ENCODE results near the gene HS3ST6. TPM values are rescaled to one million over a fixed set of nuclear protein-coding genes. Genes with fewer than 3 reads are reported as not detected.

The HS3ST6 gene
- total and polyA plus RNA-seq, 2 of the 13 experiments (the other 11 are each of a cell fraction or from before 2014, with no cell fraction given), result not detected

- no peak for TF ChIP-seq SRSF4 (IDR thresholded peaks at IDR 0.05; ENCODE audit: low read depth, low read length, poor library complexity, severe bottlenecking)
- no peak for TF ChIP-seq KAT2B (IDR thresholded peaks at IDR 0.05; ENCODE audit: borderline replicate concordance, low read depth, low read length)
- peak; percentile 93 for TF ChIP-seq PHF8 (CRISPR knock-in tag; IDR thresholded peaks at IDR 0.05)
- peak; percentile 72 for TF ChIP-seq SKI (IDR thresholded peaks at IDR 0.05; ENCODE audit: partially characterized antibody)
- 0 out of 2 replicates have a peak, but pooled peaks have one; percentile 14 for TF ChIP-seq ZSCAN5A (CRISPR knock-in tag; IDR thresholded peaks at IDR 0.05; ENCODE audit: borderline replicate concordance)
- TF ChIP-seq ZNF10 (CRISPR knock-in tag; IDR thresholded peaks at IDR 0.05; ENCODE audit: borderline replicate concordance, low read depth), result no peak
- TF ChIP-seq ZKSCAN1 (IDR thresholded peaks at IDR 0.05; ENCODE audit: low read length), result 0 out of 2 replicates have a peak, but pooled peaks have one; percentile 61
- TF ChIP-seq REPIN1 (CRISPR knock-in tag; IDR thresholded peaks at IDR 0.05; ENCODE audit: borderline replicate concordance, low read depth), result 0 out of 2 replicates have a peak, but pooled peaks have one; percentile 28
- 0 out of 2 replicates have a peak, but pooled peaks have one; percentile 75 for TF ChIP-seq SATB2 (CRISPR knock-in tag; IDR thresholded peaks at IDR 0.05)
- TF ChIP-seq GABPA (IDR thresholded peaks at IDR 0.05; ENCODE audit: low read depth, low read length), result peak; percentile 40
- TF ChIP-seq GABPA (CRISPR knock-in tag; IDR thresholded peaks at IDR 0.05; ENCODE audit: low read depth), result peak; percentile 84
- peak; percentile 9; the same call in 1 of the 2 replicates for TF ChIP-seq ZBTB21 (CRISPR knock-in tag; IDR thresholded peaks at IDR 0.05)
- TF ChIP-seq ZNF576 (CRISPR knock-in tag; IDR thresholded peaks at IDR 0.05), result no peak
- peak; percentile 93 for TF ChIP-seq CREB1 (IDR thresholded peaks at IDR 0.05)
- TF ChIP-seq CREB1 (CRISPR knock-in tag; IDR thresholded peaks at IDR 0.05), result peak; percentile 97
- no peak for TF ChIP-seq ZNF441 (CRISPR knock-in tag; IDR thresholded peaks at IDR 0.05; ENCODE audit: borderline replicate concordance)
- no peak for TF ChIP-seq ZNF207 (IDR thresholded peaks at IDR 0.05; ENCODE audit: borderline replicate concordance)
- TF ChIP-seq TEAD2 (CRISPR knock-in tag; IDR thresholded peaks at IDR 0.05), result 0 out of 2 replicates have a peak, but pooled peaks have one; percentile 25
- peak; percentile 97 for TF ChIP-seq MYC (CRISPR knock-in tag; IDR thresholded peaks at IDR 0.05; ENCODE audit: borderline replicate concordance)
- TF ChIP-seq ZFP62 (CRISPR knock-in tag; IDR thresholded peaks at IDR 0.05), result no peak
- TF ChIP-seq TIGD3 (CRISPR knock-in tag; IDR thresholded peaks at IDR 0.05; ENCODE audit: borderline replicate concordance), result peak; percentile 73; the same call in 1 of the 2 replicates
- TF ChIP-seq GTF2F1 (IDR thresholded peaks at IDR 0.05; ENCODE audit: low read length), result peak; percentile 86; the same call in 1 of the 2 replicates
- TF ChIP-seq ZNF569 (CRISPR knock-in tag; IDR thresholded peaks at IDR 0.05; ENCODE audit: borderline replicate concordance), result no peak
- peak; percentile 81; the same call in 1 of the 2 replicates for TF ChIP-seq IRF1 (CRISPR knock-in tag; IDR thresholded peaks at IDR 0.05; ENCODE audit: low read depth)
- TF ChIP-seq ZNF674 (CRISPR knock-in tag; IDR thresholded peaks at IDR 0.05; ENCODE audit: low read depth), result peak; percentile 60; the same call in 1 of the 2 replicates
- no peak for TF ChIP-seq RCOR2 (CRISPR knock-in tag; IDR thresholded peaks at IDR 0.05)
- peak; percentile 82 for TF ChIP-seq ZNF891 (CRISPR knock-in tag; IDR thresholded peaks at IDR 0.05)
Measured at GRCh38 chr16:1964506-1965395, 46.5 kb upstream of the HS3ST6 start, which contains the start of gene RPS2 (continued).
